K562 (cell line): Measurements from ENCODE around the gene DUS4L. TPM values are rescaled to one million over a fixed set of nuclear protein-coding genes. Genes with fewer than 3 reads are reported as not detected.
A peak's percentile ranks its signal among the peaks of the same experiment; 100 is the strongest.

Source experiments
- ATAC-seq: fragments of 200-7000 bp; cut with Tn5 transposase; 3 replicates; pipeline ENCODE4 v1.9.1; 2020; ENCODE audit warnings: moderate library complexity
- BruUV-seq: library from RNA; stranded (reverse); fragments of 400-500 nt; replicated peaks from 2 replicates; lab custom pipeline; 2021; lab: Mats Ljungman, UMichigan
- CTCF ChIA-PET: fragments of 300-600 bp; formaldehyde crosslinking; extraction: SDS; loops from one replicate; lab custom pipeline; 2021; ENCODE audit warnings: low intra/inter-chr PET ratio; lab: Yijun Ruan, JAX
- POLR2A ChIA-PET: fragments of 300-600, 350-650 bp; sonication (Branson Sonifier 250); formaldehyde crosslinking; extraction: SDS; loops from one replicate; lab custom pipeline; 2021; ENCODE audit warnings: antibody characterized with exemption, inconsistent platforms; lab: Yijun Ruan, JAX
- DNase-seq, 4 experiments: peaks; one replicate each; pipeline versions ENCODE4 v3.0.0 to v3.0.0-alpha.2; 2011 to 2018; ENCODE audit warnings: low spot score in 3 of 4, mixed read lengths in 3 of 4; ENCODE audit errors: extremely low read depth in 1 of 4
- FAIRE-seq: peaks from 2 replicates; lab custom pipeline; 2011; peaks lifted over from hg19 to GRCh38; lab: Jason Lieb, UNC
- H2AFZ ChIP-seq: 2 replicates; pipeline ENCODE4 v1.6.0; 2011; ENCODE audit warnings: low read depth, low read length, control low read depth, inconsistent platforms
- H3K27ac ChIP-seq: fragments of 200-600 bp; 3 replicates; pipeline ENCODE4 v1.8.0; 2011; ENCODE audit warnings: low read depth, mild to moderate bottlenecking, control low read depth, inconsistent platforms, low read length, moderate library complexity, mixed read lengths; ENCODE audit errors: extremely low read depth
- H3K27me3 ChIP-seq, 2 experiments: fragments of 300-600 bp in 1 of 2; 2 replicates in 1 of 2; 3 replicates in 1 of 2; pipeline versions ENCODE4 v1.6.0 to v1.8.0; 2011; ENCODE audit warnings: inconsistent platforms in 2 of 2, low read length in 2 of 2, mild to moderate bottlenecking in 1 of 2, mixed read lengths in 1 of 2, moderate library complexity in 1 of 2; ENCODE audit not compliant: control insufficient read depth in 2 of 2, insufficient read depth in 2 of 2
- H3K36me3 ChIP-seq: fragments of 300-600 bp; 3 replicates; pipeline ENCODE4 v1.8.0; 2011; ENCODE audit warnings: mild to moderate bottlenecking, low read length, inconsistent platforms; ENCODE audit not compliant: control insufficient read depth, insufficient read depth
- H3K4me1 ChIP-seq, 2 experiments: fragments of 200-600 bp in 1 of 2; replicated peaks in 1 of 2; 2 replicates in 1 of 2; 3 replicates in 1 of 2; pipeline versions ENCODE4 v1.5.1 to v1.8.0; 2011; ENCODE audit warnings: inconsistent platforms in 2 of 2, low read length in 2 of 2, mild to moderate bottlenecking in 1 of 2, mixed read lengths in 1 of 2, moderate library complexity in 1 of 2; ENCODE audit not compliant: control insufficient read depth in 2 of 2, insufficient read depth in 2 of 2
- H3K4me2 ChIP-seq: 2 replicates; pipeline ENCODE4 v1.6.1; 2011; ENCODE audit warnings: low read length, control low read depth, inconsistent platforms, mixed read lengths; ENCODE audit not compliant: insufficient read depth
- H3K4me3 ChIP-seq: fragments of 200-600 bp; sonication (generic), shearing (Covaris generic); 2 replicates; pipeline ENCODE4 v1.5.1; 2016; ENCODE audit warnings: control low read depth, inconsistent platforms
- H3K79me2 ChIP-seq: fragments of 200-600 bp; 3 replicates; pipeline ENCODE4 v1.8.0; 2011; ENCODE audit warnings: low read length, inconsistent platforms; ENCODE audit not compliant: control insufficient read depth, insufficient read depth
- H3K9ac ChIP-seq, 2 experiments: 2 replicates each; pipeline versions ENCODE4 v1.6.0 to v1.6.1; 2011; ENCODE audit warnings: low read depth in 2 of 2, low read length in 2 of 2, control low read depth in 1 of 2, inconsistent platforms in 1 of 2, mild to moderate bottlenecking in 1 of 2, mixed read lengths in 1 of 2; ENCODE audit not compliant: insufficient read depth in 1 of 2
- H3K9me1 ChIP-seq: one replicate; pipeline ENCODE4 v1.6.0; 2011; ENCODE audit warnings: inconsistent platforms, mild to moderate bottlenecking, low read length, moderate library complexity; ENCODE audit not compliant: control insufficient read depth, insufficient read depth
- H3K9me3 ChIP-seq: replicated peaks from 2 replicates; pipeline ENCODE4 v1.5.1; 2011; ENCODE audit warnings: low read depth, low read length, inconsistent platforms; ENCODE audit not compliant: control insufficient read depth, insufficient read depth
- H4K20me1 ChIP-seq: replicated peaks from 2 replicates; pipeline ENCODE4 v1.6.1; 2011; ENCODE audit warnings: low read length, inconsistent platforms, mixed read lengths; ENCODE audit not compliant: control insufficient read depth, insufficient read depth
- MYBL2 ChIP-seq, 2 experiments: fragments of 450-650 bp in 1 of 2; sonication (generic) in 1 of 2; formaldehyde crosslinking in 1 of 2; IDR thresholded peaks; 2 replicates each; pipeline versions ENCODE4 v1.6.1 to v1.8.1; 2017 to 2022; ENCODE audit warnings: borderline replicate concordance in 1 of 2, inconsistent platforms in 1 of 2, low read depth in 1 of 2, mild to moderate bottlenecking in 1 of 2, missing genetic modification reagents in 1 of 2, moderate library complexity in 1 of 2
- NR2C1 ChIP-seq, 2 experiments: fragments of 450-650 bp; IDR thresholded peaks; 2 replicates each; pipeline ENCODE4 v1.6.1; 2017; ENCODE audit warnings: mild to moderate bottlenecking in 2 of 2, antibody characterized with exemption in 1 of 2, inconsistent platforms in 1 of 2, missing compliant biosample characterization in 1 of 2, missing genetic modification characterization in 1 of 2
- TSC22D4 ChIP-seq: fragments of 450-650 bp; IDR thresholded peaks from 2 replicates; pipeline ENCODE4 v1.6.1; 2016; ENCODE audit warnings: missing genetic modification characterization, missing biosample characterization, control low read depth
- ZNF668 ChIP-seq: fragments of 250-450 bp; sonication (Bioruptor Pico); IDR thresholded peaks from 2 replicates; pipeline ENCODE4 v1.8.0; 2022; ENCODE audit warnings: mild to moderate bottlenecking, inconsistent platforms
- WGBS: fragments of 100-300 bp; shearing (Covaris generic); methylation state at CpG from one replicate; pipeline ENCODE4 v1.1.6; 2016; ENCODE audit warnings: low coverage, mixed read lengths; ENCODE audit not compliant: insufficient coverage; ENCODE audit errors: missing lambda C conversion rate; 5-methylcytosine and 5-hydroxymethylcytosine counted together
- in situ Hi-C: fragments of 300-500 bp; cut with MboI; formaldehyde crosslinking; loops from 4 replicates; pipeline ENCODE4 v1.15.0; 2018; ENCODE audit warnings: inconsistent platforms, mixed read lengths
- intact Hi-C: fragments of 100-400 bp; cut with micrococcal nuclease; formaldehyde crosslinking; loops from 2 replicates; pipeline ENCODE4 v1.14.2; 2022
- polyA plus RNA-seq, 8 experiments: library from polyadenylated mRNA; depleted of rRNA in 4 of 8; stranded (reverse) in 5 of 8; unstranded in 3 of 8; fragments of >200 nt; fragmentation: Nextera tagmentation in 2 of 8; fragmentation: Illumina TruSeq in 1 of 8; extraction: Ambion mirVana in 2 of 8; extraction: Trizol in 1 of 8; gene quantifications; 2 replicates each; pipeline versions ENCODE4 v1.2.1 to v1.2.3, GENCODE V29; 2011 to 2014; ENCODE audit warnings: inconsistent platforms in 1 of 8, missing spikeins in 1 of 8
- total RNA-seq, 7 experiments: library from RNA; depleted of rRNA in 6 of 7; stranded (reverse); fragments of >200 nt in 6 of 7; fragmentation: Illumina TruSeq in 2 of 7; extraction: Trizol in 2 of 7; gene quantifications; 2 replicates each; pipeline versions ENCODE4 v1.2.1 to v1.2.3, GENCODE V29; 2011 to 2021; ENCODE audit warnings: low replicate concordance in 1 of 7

The DUS4L gene
- total and polyA plus RNA-seq, 9 of the 15 experiments (the other 6 are each of a cell fraction or from before 2014, with no cell fraction given): 12.2 to 33.6 (median 28.6) TPM

DNA sequence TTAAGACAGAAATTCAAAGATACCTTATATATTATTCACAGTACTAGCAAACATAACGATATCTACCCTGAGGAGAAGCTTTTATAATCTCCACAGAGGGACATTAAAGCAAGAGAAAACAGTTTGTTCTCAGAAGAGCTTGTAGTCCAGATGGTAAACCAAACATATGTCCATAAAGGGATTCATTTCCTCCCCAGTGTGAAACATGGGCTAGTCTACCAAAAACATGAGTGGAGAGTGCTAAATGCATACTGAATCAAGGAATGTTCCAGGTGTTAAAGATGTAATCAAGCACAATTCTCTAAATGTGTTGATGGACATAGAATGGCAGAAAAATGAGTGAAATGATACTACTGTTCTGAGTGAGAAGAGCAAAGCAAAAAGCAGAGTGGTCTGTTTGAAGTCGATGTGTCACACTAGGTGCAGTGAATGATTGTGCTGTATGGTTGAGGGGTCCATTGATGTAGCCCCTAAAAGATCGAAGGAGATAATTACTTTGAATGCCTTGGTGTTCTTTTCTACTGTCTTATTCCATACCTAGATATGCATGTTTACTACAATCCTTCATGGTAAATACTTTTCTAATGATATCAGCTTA lies 41.5 kb downstream of the DUS4L start:
- no TSS peak for BruUV-seq
- no peak for ATAC-seq

GRCh38 chr7:107606303-107606702 lies 42.5 kb downstream of the DUS4L start:
- intact Hi-C loops: no loop called here
- Histone ChIP-seq H3K4me2 (no peak overlapping the region), H3K4me3 (no peak overlapping the region), H4K20me1 (no peaks in the 10 kb centered on the region), H3K36me3 (peaks cover 39% of the 10 kb centered on the region; the same call in 2 of the 3 replicates), H3K27ac (no peak overlapping the region), H2AFZ (no peak overlapping the region), H3K9ac (no peak overlapping the region), H3K9me1 (no peaks in the 10 kb centered on the region), H3K79me2 (no peaks in the 10 kb centered on the region)
- TF ChIP-seq MYBL2 (IDR thresholded peaks at IDR 0.05; ENCODE audit: low read depth) (no peak), MYBL2 (CRISPR knock-in tag; IDR thresholded peaks at IDR 0.05; ENCODE audit: borderline replicate concordance) (no peak)
- TF ChIP-seq, all 486 proteins: peak for 0
- no peaks in the 10 kb centered on the region for H3K9me3 ChIP-seq
- DNase-seq (no peak), ATAC-seq (no peak), FAIRE-seq (no peak)
- in situ Hi-C loops: no loop called here
- no peaks in the 10 kb centered on the region for H3K4me1 ChIP-seq
- no TSS peak for BruUV-seq
- ChIA-PET POLR2A (interaction anchor here (0.8 to 1.9 kb wide), 4 partner anchors 9 to 398 kb away, joined by 3 to 11 read pairs (median 6); no protein-coding TSS in a partner anchor), CTCF (no interaction called here)
- no peaks in the 10 kb centered on the region for H3K27me3 ChIP-seq
- 92% methylated on average over 1 of the region's 1 CpG for WGBS

More for the DNA sequence above, 41.5 kb downstream of the DUS4L start:
- CTCF ChIA-PET: no interaction called here
- Histone ChIP-seq H3K9ac (no peak overlapping the region), H2AFZ (no peak overlapping the region), H3K9me3 (no peaks in the 10 kb centered on the region), H3K79me2 (no peaks in the 10 kb centered on the region), H3K27ac (no peak overlapping the region), H3K4me1 (no peaks in the 10 kb centered on the region), H3K27me3 (no peaks in the 10 kb centered on the region), H3K4me3 (no peak overlapping the region), H3K36me3 (peaks cover 49% of the 10 kb centered on the region), H3K9me1 (no peaks in the 10 kb centered on the region), H3K4me2 (no peak overlapping the region), H4K20me1 (no peaks in the 10 kb centered on the region)
- DNase-seq: no peak
- POLR2A ChIA-PET: interaction anchor here (1.1 to 1.9 kb wide), 6 partner anchors 8 to 25 kb away, joined by 3 to 11 read pairs (median 5); no protein-coding TSS in a partner anchor
- in situ Hi-C loops (no loop called here), intact Hi-C loops (no loop called here)
- TF ChIP-seq TSC22D4 (tag): no peak
- no peak for TF ChIP-seq ZNF668
- 0 out of 2 replicates have a peak, but pooled peaks have one; percentile 22 for TF ChIP-seq NR2C1 (IDR thresholded peaks at IDR 0.05)
- no peak for TF ChIP-seq NR2C1 (tag; IDR thresholded peaks at IDR 0.05)
- 78% methylated on average over 3 of the region's 3 CpGs for WGBS
- FAIRE-seq: peak; percentile 6
